ENCODE data around the gene PTGR1. TPM values are rescaled to one million over a fixed set of nuclear protein-coding genes. Genes with fewer than 3 reads are reported as not detected.

PTGR1 gene
- total and polyA plus RNA-seq, 7 donors, result 19.7 to 61.1 (median 46.2) TPM

- no peak overlapping the region for H3K27ac ChIP-seq
- no peaks in the 10 kb centered on the region for H3K36me3 ChIP-seq
- H3K27me3 ChIP-seq, result no peaks in the 10 kb centered on the region
- no peak for DNase-seq
- TF ChIP-seq POLR2AphosphoS5 (IDR thresholded peaks at IDR 0.05) (no peak), POLR2A (IDR thresholded peaks at IDR 0.05) (no peak), EP300 (IDR thresholded peaks at IDR 0.05) (no peak), CTCF (IDR thresholded peaks at IDR 0.05) (no peak)
- H3K4me1 ChIP-seq, result no peaks in the 10 kb centered on the region
- H3K9me3 ChIP-seq, result no peaks in the 10 kb centered on the region
- intact Hi-C loops (cut with DNase I), result no loop called here
- 45 to 62% methylated on average over 5 of the region's 5 CpGs for WGBS, 2 donors
- no peak overlapping the region for H3K4me3 ChIP-seq
Measured at GRCh38 chr9:111610149-111610548, 10.7 kb upstream of the PTGR1 start.

GRCh38 chr9:111605041-111605559, 5.7 kb upstream of the PTGR1 start:
- intact Hi-C loops (cut with DNase I), result no loop called here
- no peak overlapping the region for H3K27ac ChIP-seq
- H3K4me1 ChIP-seq, result peaks cover 0 to under 1% (median under 1%) of the 10 kb centered on the region in 4 donors
- H3K9me3 ChIP-seq, result no peaks in the 10 kb centered on the region
- WGBS, 2 donors, result 69 to 88% methylated on average over 9 of the region's 9 CpGs
- no peak overlapping the region for H3K4me3 ChIP-seq
- no peak for DNase-seq
- no peaks in the 10 kb centered on the region for H3K27me3 ChIP-seq
- H3K36me3 ChIP-seq, result no peaks in the 10 kb centered on the region
- TF ChIP-seq POLR2AphosphoS5 (IDR thresholded peaks at IDR 0.05) (no peak), POLR2A (IDR thresholded peaks at IDR 0.05) (no peak), EP300 (IDR thresholded peaks at IDR 0.05) (no peak), CTCF (IDR thresholded peaks at IDR 0.05) (no peak)

GRCh38 chr9:111604054-111604615, 4.7 kb upstream of the PTGR1 start:
- 90 to 91% methylated on average over 16 of the region's 16 CpGs for WGBS, 2 donors
- TF ChIP-seq POLR2AphosphoS5 (IDR thresholded peaks at IDR 0.05) (no peak), EP300 (IDR thresholded peaks at IDR 0.05) (no peak), POLR2A (IDR thresholded peaks at IDR 0.05) (no peak), CTCF (IDR thresholded peaks at IDR 0.05) (no peak)
- H3K4me1 ChIP-seq, result peaks cover 0 to 5% (median 2%) of the 10 kb centered on the region in 4 donors
- no peak for DNase-seq
- H3K4me3 ChIP-seq, result no peak overlapping the region
- no peak overlapping the region for H3K27ac ChIP-seq
- no peaks in the 10 kb centered on the region for H3K36me3 ChIP-seq
- no peaks in the 10 kb centered on the region for H3K27me3 ChIP-seq
- H3K9me3 ChIP-seq, result no peaks in the 10 kb centered on the region
- intact Hi-C loops (cut with DNase I), result no loop called here

- Histone ChIP-seq H3K27me3 (no peaks in the 10 kb centered on the region), H3K9me3 (no peaks in the 10 kb centered on the region), H3K27ac (no peak overlapping the region), H3K36me3 (no peaks in the 10 kb centered on the region), H3K4me3 (no peak overlapping the region), H3K4me1 (peaks cover 0 to 16% (median 2%) of the 10 kb centered on the region in 4 donors)
- intact Hi-C loops (cut with DNase I), result no loop called here
- 65 to 87% methylated on average over 4 of the region's 4 CpGs for WGBS, 2 donors
- no peak for DNase-seq
- TF ChIP-seq EP300 (IDR thresholded peaks at IDR 0.05) (no peak), POLR2AphosphoS5 (IDR thresholded peaks at IDR 0.05) (no peak), CTCF (IDR thresholded peaks at IDR 0.05) (no peak)
Measured at GRCh38 chr9:111603041-111603440, 3.6 kb upstream of the PTGR1 start.

All from sigmoid colon (tissue), 7 donors.